Panc1 (cell line): ENCODE data around the gene CDR2L. TPM values are rescaled to one million over a fixed set of nuclear protein-coding genes. Genes with fewer than 3 reads are reported as not detected.
A peak's percentile ranks its signal among the peaks of the same experiment; 100 is the strongest.

Experiments used
- ATAC-seq: fragments of 200-7000 bp; cut with Tn5 transposase; 2 replicates; pipeline ENCODE4 v1.9.1; 2020; ENCODE audit warnings: mild to moderate bottlenecking, moderate library complexity
- BruUV-seq: library from RNA; stranded (reverse); fragments of 400-500 nt; replicated peaks from 2 replicates; lab custom pipeline; 2021; lab: Mats Ljungman, UMichigan
- CTCF ChIA-PET: fragments of 300-600 bp; sonication (Branson Sonifier 250); formaldehyde crosslinking; loops from one replicate; lab custom pipeline; 2022; ENCODE audit warnings: antibody characterized with exemption; lab: Charles Lee
- POLR2A ChIA-PET: fragments of 300-600 bp; sonication (Branson Sonifier 250); formaldehyde crosslinking; loops from one replicate; lab custom pipeline; 2022; ENCODE audit warnings: antibody characterized with exemption; lab: Charles Lee
- DNase-seq: peaks from one replicate; pipeline ENCODE4 v3.0.0-alpha.2; 2010; ENCODE audit warnings: low read depth, low spot score
- H3K27ac ChIP-seq: 2 replicates; pipeline ENCODE4 v1.5.1; 2011; ENCODE audit warnings: mild to moderate bottlenecking, low read length, inconsistent platforms
- H3K27me3 ChIP-seq: fragments of 200-500 bp; sonication (Bioruptor generic); 2 replicates; pipeline ENCODE4 v1.6.0; 2014; ENCODE audit warnings: low read length, inconsistent platforms; ENCODE audit not compliant: control insufficient read depth, insufficient read depth
- H3K36me3 ChIP-seq: fragments of 200-500 bp; sonication (Bioruptor generic); 2 replicates; pipeline ENCODE4 v1.5.1; 2014; ENCODE audit warnings: inconsistent platforms, mild to moderate bottlenecking, low read length, moderate library complexity; ENCODE audit not compliant: control insufficient read depth, insufficient read depth
- H3K4me1 ChIP-seq: 2 replicates; pipeline ENCODE4 v1.5.1; 2011; ENCODE audit warnings: inconsistent platforms, mild to moderate bottlenecking, low read length, moderate library complexity; ENCODE audit not compliant: control insufficient read depth, insufficient read depth
- H3K4me3 ChIP-seq, 2 experiments: 2 replicates each; pipeline ENCODE4 v1.5.1; 2011 to 2012; ENCODE audit warnings: low read depth in 2 of 2, low read length in 2 of 2, mild to moderate bottlenecking in 2 of 2, inconsistent platforms in 1 of 2, moderate library complexity in 1 of 2
- H3K9me3 ChIP-seq: fragments of 200-500 bp; sonication (Bioruptor generic); 2 replicates; pipeline ENCODE4 v1.5.1; 2014; ENCODE audit warnings: low read depth, mild to moderate bottlenecking, inconsistent platforms, low read length, moderate library complexity; ENCODE audit not compliant: control insufficient read depth, insufficient read depth
- CTCF ChIP-seq: fragments of 450-650 bp; IDR thresholded peaks from 2 replicates; pipeline ENCODE4 v1.5.1; 2017; ENCODE audit warnings: mild to moderate bottlenecking
- POLR2AphosphoS5 ChIP-seq: IDR thresholded peaks from 2 replicates; pipeline ENCODE4 v1.6.1; 2012; ENCODE audit warnings: mild to moderate bottlenecking, low read depth, low read length, moderate library complexity
- REST ChIP-seq, 2 experiments: IDR thresholded peaks; 2 replicates each; pipeline ENCODE4 v1.6.1; 2011 to 2012; ENCODE audit warnings: low read depth in 2 of 2, control low read depth in 1 of 2, low read length in 1 of 2, mild to moderate bottlenecking in 1 of 2, moderate library complexity in 1 of 2; ENCODE audit not compliant: insufficient read depth in 1 of 2
- SIN3A ChIP-seq: IDR thresholded peaks from 2 replicates; pipeline ENCODE4 v1.6.1; 2012; ENCODE audit warnings: low read depth, mild to moderate bottlenecking, low read length, moderate library complexity, borderline replicate concordance; ENCODE audit not compliant: insufficient read depth
- TCF7L2 ChIP-seq: IDR thresholded peaks from 2 replicates; pipeline ENCODE4 v1.6.1; 2011; ENCODE audit warnings: mild to moderate bottlenecking, low read depth, low read length, inconsistent platforms
- in situ Hi-C: cut with HindIII; loops from 2 replicates; pipeline ENCODE4 v1.10.0; 2016; ENCODE audit warnings: low sequenced_read_pairs, low pct_unique_long_range_greater_than_20kb
- intact Hi-C: fragments of 100-400 bp; cut with micrococcal nuclease; formaldehyde crosslinking; loops from one replicate; pipeline ENCODE4 v1.10.0; 2022; ENCODE audit not compliant: unreplicated experiment
- total RNA-seq: library from RNA; stranded (reverse); gene quantifications from one replicate; pipeline ENCODE4 v1.2.1, GENCODE V29; 2021; ENCODE audit not compliant: unreplicated experiment

The CDR2L gene
- total RNA-seq, 1 experiment from 2014 or later = 32.0 TPM

- H3K27ac ChIP-seq = no peak overlapping the region
- peaks cover 4% of the 10 kb centered on the region; the same call in 1 of the 2 replicates for H3K4me1 ChIP-seq
- BruUV-seq = no TSS peak
- DNase-seq (no peak), ATAC-seq (peak; percentile 37)
- peak overlapping the region; percentile 52 to 58 for H3K4me3 ChIP-seq
- TF ChIP-seq TCF7L2 (no peak), CTCF (no peak), REST (IDR thresholded peaks at IDR 0.05; ENCODE audit: insufficient read depth in 1 of 2, low read depth in 2 of 2, low read length in 1 of 2) (no peak), POLR2AphosphoS5 (no peak)
- H3K9me3 ChIP-seq = no peaks in the 10 kb centered on the region
- ChIA-PET CTCF (interaction anchor here (0.5 to 1.8 kb wide), 5 partner anchors 10 to 321 kb away, joined by 3 to 10 read pairs (median 3); partner anchors contain the start of gene OTOP2), POLR2A (no interaction called here)
- no peaks in the 10 kb centered on the region for H3K36me3 ChIP-seq
- in situ Hi-C loops = no loop called here
- intact Hi-C loops = loop anchor here (10.0 kb wide), 1 partner anchor 133 kb away; the partner anchor contains the start of gene ARMC7
- H3K27me3 ChIP-seq = no peaks in the 10 kb centered on the region
Measured at GRCh38 chr17:74971842-74972106, 15.7 kb upstream of the CDR2L start.

GRCh38 chr17:74972107-74972972, 15.1 kb upstream of the CDR2L start, which contains the start of gene HID1:
TSS of gene HID1 (minus strand) at chr17:74972759. CDS start at chr17:74972656, 103 bp downstream.
- no peak for DNase-seq
- peaks cover 4% of the 10 kb centered on the region; the same call in 1 of the 2 replicates for H3K4me1 ChIP-seq
- in situ Hi-C loops = no loop called here
- no peak for TF ChIP-seq CTCF
- no peak for TF ChIP-seq POLR2AphosphoS5
- peak; percentile 35; the same call in 1 of the 2 replicates for TF ChIP-seq SIN3A
- no peak for TF ChIP-seq TCF7L2
- no peak for TF ChIP-seq REST (IDR thresholded peaks at IDR 0.05; ENCODE audit: insufficient read depth in 1 of 2, low read depth in 2 of 2, low read length in 1 of 2)
- CTCF ChIA-PET = interaction anchor here (0.6 to 1.8 kb wide), 7 partner anchors 8 to 111 kb away, joined by 3 to 10 read pairs (median 3); partner anchors contain the start of gene OTOP2
- H3K4me3 ChIP-seq = peak within 1 kb of the TSS; percentile 52 to 58
- BruUV-seq = no TSS peak
- intact Hi-C loops = loop anchor here (10.0 kb wide), 1 partner anchor 132 kb away; the partner anchor contains the start of gene ARMC7
- H3K36me3 ChIP-seq = no peaks in the 10 kb centered on the region
- H3K27me3 ChIP-seq = no peaks in the 10 kb centered on the region
- peak; percentile 87 for ATAC-seq
- POLR2A ChIA-PET = interaction anchor here (0.6 to 0.8 kb wide), 4 partner anchors 40 to 453 kb away, joined by 3 to 10 read pairs (median 6); partner anchors contain the start of genes FDXR and MRPL58
- H3K27ac ChIP-seq = no peak within 1 kb of the TSS
- no peaks in the 10 kb centered on the region for H3K9me3 ChIP-seq
